Adipocyte (in vitro differentiated cells): ENCODE measurements around the gene MFSD12.

Experiments
- DNase-seq: peaks from one replicate; pipeline ENCODE4 v3.0.0-alpha.2; 2015; ENCODE audit warnings: low read depth
- H3K27me3 ChIP-seq: replicated peaks from 2 replicates; pipeline ENCODE4 v1.7.0; 2013; ENCODE audit warnings: mild to moderate bottlenecking, low read length, moderate library complexity; ENCODE audit not compliant: control insufficient read depth, insufficient read depth
- H3K36me3 ChIP-seq: 2 replicates; pipeline ENCODE4 v1.7.0; 2013; ENCODE audit warnings: low read length, mild to moderate bottlenecking, moderate library complexity; ENCODE audit not compliant: control insufficient read depth, insufficient read depth, severe bottlenecking
- H3K4me1 ChIP-seq: 2 replicates; pipeline ENCODE4 v1.7.0; 2013; ENCODE audit warnings: mild to moderate bottlenecking, low read length, moderate library complexity; ENCODE audit not compliant: control insufficient read depth, insufficient read depth
- H3K4me3 ChIP-seq: 2 replicates; pipeline ENCODE4 v1.7.0; 2013; ENCODE audit warnings: mild to moderate bottlenecking, low read length, moderate library complexity
- H3K9ac ChIP-seq: 2 replicates; pipeline ENCODE4 v1.7.0; 2013; ENCODE audit warnings: mild to moderate bottlenecking, low read length, moderate library complexity
- H3K9me3 ChIP-seq: 2 replicates; pipeline ENCODE4 v1.7.0; 2013; ENCODE audit warnings: mild to moderate bottlenecking, low read length, moderate library complexity; ENCODE audit not compliant: control insufficient read depth

The MFSD12 gene

GRCh38 chr19:3550947-3551791, 6.2 kb downstream of the MFSD12 start:
- no peak for DNase-seq
- no peaks in the 10 kb centered on the region for H3K27me3 ChIP-seq
- no peak overlapping the region for H3K9ac ChIP-seq
- H3K9me3 ChIP-seq, result no peaks in the 10 kb centered on the region
- H3K4me3 ChIP-seq, result no peak overlapping the region
- H3K4me1 ChIP-seq, result peaks cover 18% of the 10 kb centered on the region
- H3K36me3 ChIP-seq, result peaks cover 25% of the 10 kb centered on the region

GRCh38 chr19:3549816-3550215, 7.6 kb downstream of the MFSD12 start:
- no peak for DNase-seq
- Histone ChIP-seq H3K9me3 (no peaks in the 10 kb centered on the region), H3K9ac (no peak overlapping the region), H3K4me1 (peaks cover 8% of the 10 kb centered on the region), H3K27me3 (no peaks in the 10 kb centered on the region), H3K4me3 (no peak overlapping the region), H3K36me3 (peaks cover 34% of the 10 kb centered on the region)

DNA sequence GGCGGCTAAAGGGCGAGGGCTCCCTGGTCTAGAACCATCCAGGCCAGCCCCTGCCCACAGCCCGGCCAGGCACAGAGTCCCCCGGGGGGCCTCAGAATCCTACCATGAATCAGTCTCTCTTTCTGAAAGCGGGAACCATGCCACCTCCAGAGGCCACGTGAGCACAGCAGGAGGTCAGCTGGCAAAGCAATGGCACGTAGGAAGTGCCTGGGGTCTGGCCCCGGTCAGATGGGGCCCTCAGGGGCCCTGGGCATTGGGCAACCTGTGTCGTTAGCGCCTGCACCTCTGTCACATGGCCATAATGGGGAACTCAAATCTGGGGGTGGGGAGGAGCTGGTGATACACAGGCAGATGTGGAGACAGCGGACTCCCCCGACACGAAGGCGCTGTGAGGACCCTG, 8.8 kb downstream of the MFSD12 start:
- Histone ChIP-seq H3K9ac (no peak overlapping the region), H3K27me3 (no peaks in the 10 kb centered on the region), H3K9me3 (no peaks in the 10 kb centered on the region), H3K36me3 (peaks cover 37% of the 10 kb centered on the region), H3K4me3 (no peak overlapping the region), H3K4me1 (peaks cover 8% of the 10 kb centered on the region)
- no peak for DNase-seq

DNA sequence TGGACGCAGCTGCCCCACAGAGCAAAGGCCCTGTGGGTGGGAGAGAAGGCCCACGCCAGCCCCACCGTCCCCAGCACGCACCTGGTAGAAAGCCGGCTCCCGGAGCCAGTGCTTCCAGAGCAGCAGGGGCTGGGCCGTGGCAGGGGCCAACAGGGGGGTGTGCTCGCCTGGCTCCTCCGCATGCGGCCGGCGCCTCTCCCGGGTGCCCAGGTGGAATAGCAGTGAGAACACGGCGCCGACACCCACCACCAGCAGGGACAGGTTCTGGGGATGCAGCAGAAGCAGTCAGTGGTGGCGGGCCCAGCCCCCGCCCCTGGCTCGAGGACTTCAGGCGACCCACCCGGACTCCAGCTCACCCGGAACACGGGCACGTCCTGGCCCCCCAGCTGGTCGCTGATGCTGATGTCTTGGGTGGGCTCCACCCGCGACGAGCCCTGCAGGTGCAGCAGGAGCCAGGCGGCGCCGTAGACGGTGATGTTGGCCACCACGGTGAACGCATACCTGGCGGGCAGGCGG, 9.6 kb downstream of the MFSD12 start:
- Histone ChIP-seq H3K4me1 (peaks cover 4% of the 10 kb centered on the region), H3K36me3 (peaks cover 37% of the 10 kb centered on the region), H3K9me3 (no peaks in the 10 kb centered on the region), H3K27me3 (no peaks in the 10 kb centered on the region), H3K9ac (no peak overlapping the region), H3K4me3 (no peak overlapping the region)
- no peak for DNase-seq

DNA sequence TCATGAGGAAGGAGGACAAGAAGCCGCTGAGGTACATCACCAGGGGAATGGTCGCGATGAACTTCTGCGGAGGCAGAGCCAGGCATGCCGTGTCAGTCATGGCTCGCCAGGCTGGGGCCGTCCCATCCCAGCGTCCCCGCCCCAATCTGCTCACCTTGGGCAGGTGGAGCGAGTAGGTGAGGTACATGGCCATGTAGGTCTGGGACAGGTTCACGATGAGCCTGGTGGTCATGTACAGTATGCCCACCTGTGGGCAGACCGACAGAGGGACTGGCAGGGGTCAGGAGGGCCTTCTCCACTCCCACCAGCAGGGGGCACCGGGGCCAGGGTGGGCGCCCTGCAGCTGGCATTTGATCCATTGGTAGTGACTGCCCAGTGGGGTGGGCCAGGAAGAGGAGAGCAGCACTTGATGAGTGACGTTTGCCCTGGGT, 10.1 kb downstream of the MFSD12 start:
- H3K4me1 ChIP-seq, result no peaks in the 10 kb centered on the region
- peak; percentile 33 for DNase-seq
- peaks cover 38% of the 10 kb centered on the region for H3K36me3 ChIP-seq
- H3K27me3 ChIP-seq, result no peaks in the 10 kb centered on the region
- H3K9ac ChIP-seq, result no peak overlapping the region
- H3K4me3 ChIP-seq, result no peak overlapping the region
- H3K9me3 ChIP-seq, result no peaks in the 10 kb centered on the region

GRCh38 chr19:3546119-3546518, 11.3 kb downstream of the MFSD12 start:
- Histone ChIP-seq H3K9ac (no peak overlapping the region), H3K4me1 (no peaks in the 10 kb centered on the region), H3K27me3 (no peaks in the 10 kb centered on the region), H3K9me3 (no peaks in the 10 kb centered on the region), H3K36me3 (peaks cover 41% of the 10 kb centered on the region), H3K4me3 (no peak overlapping the region)
- DNase-seq, result no peak

- H3K4me1 ChIP-seq, result no peaks in the 10 kb centered on the region
- H3K4me3 ChIP-seq, result no peak overlapping the region
- H3K9ac ChIP-seq, result no peak overlapping the region
- peaks cover 36% of the 10 kb centered on the region for H3K36me3 ChIP-seq
- no peak for DNase-seq
- H3K9me3 ChIP-seq, result no peaks in the 10 kb centered on the region
- no peaks in the 10 kb centered on the region for H3K27me3 ChIP-seq
These were observed 11.7 kb downstream of the MFSD12 start for GRCh38 chr19:3545669-3546034.

GRCh38 chr19:3544742-3545668, 12.4 kb downstream of the MFSD12 start:
- no peaks in the 10 kb centered on the region for H3K9me3 ChIP-seq
- no peaks in the 10 kb centered on the region for H3K27me3 ChIP-seq
- DNase-seq, result peak; percentile 73
- H3K4me3 ChIP-seq, result no peak overlapping the region
- H3K36me3 ChIP-seq, result peaks cover 35% of the 10 kb centered on the region
- no peaks in the 10 kb centered on the region for H3K4me1 ChIP-seq
- H3K9ac ChIP-seq, result no peak overlapping the region

GRCh38 chr19:3544058-3544376, 13.4 kb downstream of the MFSD12 start:
- peaks cover 35% of the 10 kb centered on the region for H3K36me3 ChIP-seq
- H3K9me3 ChIP-seq, result no peaks in the 10 kb centered on the region
- no peak for DNase-seq
- no peak overlapping the region for H3K4me3 ChIP-seq
- no peaks in the 10 kb centered on the region for H3K4me1 ChIP-seq
- H3K27me3 ChIP-seq, result no peaks in the 10 kb centered on the region
- no peak overlapping the region for H3K9ac ChIP-seq

GRCh38 chr19:3543150-3544057, 14.0 kb downstream of the MFSD12 start:
- H3K4me1 ChIP-seq, result no peaks in the 10 kb centered on the region
- no peaks in the 10 kb centered on the region for H3K27me3 ChIP-seq
- no peaks in the 10 kb centered on the region for H3K9me3 ChIP-seq
- peaks cover 35% of the 10 kb centered on the region for H3K36me3 ChIP-seq
- no peak for DNase-seq
- no peak overlapping the region for H3K9ac ChIP-seq
- no peak overlapping the region for H3K4me3 ChIP-seq
